ENCODE results near the gene PSRC1.

Gene PSRC1

DNA sequence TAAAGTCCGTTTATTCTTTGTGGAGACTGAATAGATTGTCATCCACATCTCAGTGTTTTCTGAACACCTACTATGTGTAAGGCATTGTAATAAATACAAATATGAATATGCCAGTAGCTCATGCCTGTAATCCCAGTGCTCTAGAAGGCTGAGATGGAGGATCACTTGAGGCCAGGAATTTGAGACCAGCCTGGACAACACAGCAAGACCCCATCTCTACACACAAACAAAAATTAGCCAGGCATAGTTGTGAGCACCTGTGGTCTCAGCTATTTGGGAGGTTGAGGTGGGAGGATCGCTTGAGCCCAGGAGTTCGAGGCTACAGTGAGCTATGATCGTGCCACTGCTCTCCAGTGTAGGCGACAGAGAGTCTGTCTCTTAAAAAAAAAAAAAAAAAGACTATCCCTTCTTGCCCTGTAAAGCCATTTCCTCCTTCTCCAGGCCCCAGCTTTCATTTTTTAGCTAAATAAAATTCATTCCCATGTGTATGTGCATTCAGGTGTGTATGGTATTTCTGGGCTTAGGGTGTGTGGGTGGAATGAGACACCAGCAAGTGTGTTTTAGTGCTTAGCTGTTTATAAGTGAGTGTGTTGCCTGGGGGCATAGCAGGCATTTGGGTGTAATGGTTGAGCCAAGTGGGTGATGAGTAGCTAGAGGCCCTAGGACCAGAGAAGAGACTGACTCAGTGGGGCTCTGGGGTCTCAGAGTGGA, 25.8 kb downstream of the PSRC1 start:
- DNase-seq, result no peak

GRCh38 chr1:109256085-109256484, 26.9 kb downstream of the PSRC1 start:
- no peak for DNase-seq

GRCh38 chr1:109255678-109256077, 27.3 kb downstream of the PSRC1 start:
- DNase-seq, result no peak

DNA sequence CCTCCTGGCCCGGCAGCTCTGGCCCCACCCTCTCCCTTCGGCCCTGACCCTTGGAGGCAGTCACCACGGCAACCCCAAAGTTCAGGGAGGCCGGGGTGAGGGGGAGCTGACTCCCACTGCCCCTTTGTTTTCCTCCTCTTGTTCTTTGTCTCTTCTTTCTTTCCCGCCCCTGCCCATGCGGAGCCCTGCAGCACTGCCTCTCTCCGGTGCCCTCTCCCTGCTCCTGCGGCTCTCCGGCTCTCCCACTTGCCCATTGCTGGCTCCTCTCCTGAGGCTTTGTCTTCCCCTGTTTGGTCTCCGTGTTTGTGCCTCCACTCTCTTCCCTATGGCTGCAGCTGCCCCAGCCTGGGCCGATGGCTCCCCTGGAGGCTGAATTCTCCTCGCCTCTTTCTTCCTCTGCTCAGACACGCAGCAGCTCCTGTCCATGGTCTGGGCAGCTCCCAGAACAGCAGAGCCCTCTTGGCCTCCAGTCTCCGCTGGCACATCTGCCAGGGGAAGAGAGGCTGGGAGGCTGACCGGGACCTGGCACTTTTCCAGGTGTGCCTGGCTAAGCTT, 27.8 kb downstream of the PSRC1 start:
- DNase-seq, result no peak

GRCh38 chr1:109254621-109255096, 28.3 kb downstream of the PSRC1 start:
- DNase-seq, result no peak

- DNase-seq, result no peak
Measured at GRCh38 chr1:109253803-109254620, 28.9 kb downstream of the PSRC1 start.

DNA sequence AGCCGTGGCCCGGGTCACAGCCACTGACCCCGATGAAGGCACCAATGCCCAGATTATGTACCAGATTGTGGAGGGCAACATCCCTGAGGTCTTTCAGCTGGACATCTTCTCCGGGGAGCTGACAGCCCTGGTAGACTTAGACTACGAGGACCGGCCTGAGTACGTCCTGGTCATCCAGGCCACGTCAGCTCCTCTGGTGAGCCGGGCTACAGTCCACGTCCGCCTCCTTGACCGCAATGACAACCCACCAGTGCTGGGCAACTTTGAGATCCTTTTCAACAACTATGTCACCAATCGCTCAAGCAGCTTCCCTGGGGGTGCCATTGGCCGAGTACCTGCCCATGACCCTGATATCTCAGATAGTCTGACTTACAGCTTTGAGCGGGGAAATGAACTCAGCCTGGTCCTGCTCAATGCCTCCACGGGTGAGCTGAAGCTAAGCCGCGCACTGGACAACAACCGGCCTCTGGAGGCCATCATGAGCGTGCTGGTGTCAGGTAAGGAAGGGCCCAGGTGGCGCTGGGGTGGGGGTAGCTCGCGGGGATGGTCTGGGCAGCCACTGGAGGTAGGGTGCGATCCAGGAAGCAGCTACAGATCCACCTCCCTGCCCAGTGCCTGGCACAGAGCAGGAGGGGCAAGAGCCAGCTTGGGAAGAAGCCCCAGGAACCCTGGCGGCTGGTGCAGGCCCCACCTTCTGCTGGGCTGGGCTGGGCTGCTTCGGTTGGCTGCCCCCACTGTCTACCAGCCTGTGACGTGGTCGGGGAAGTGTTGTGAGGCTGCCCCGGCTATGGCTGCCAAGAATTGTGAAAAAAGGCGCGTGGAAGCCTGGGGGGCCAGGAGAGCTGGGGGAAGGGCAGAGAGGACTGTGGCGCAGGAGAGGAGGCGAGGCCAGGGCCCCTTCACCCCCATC, 29.8 kb downstream of the PSRC1 start:
- DNase-seq, result no peak

DNA sequence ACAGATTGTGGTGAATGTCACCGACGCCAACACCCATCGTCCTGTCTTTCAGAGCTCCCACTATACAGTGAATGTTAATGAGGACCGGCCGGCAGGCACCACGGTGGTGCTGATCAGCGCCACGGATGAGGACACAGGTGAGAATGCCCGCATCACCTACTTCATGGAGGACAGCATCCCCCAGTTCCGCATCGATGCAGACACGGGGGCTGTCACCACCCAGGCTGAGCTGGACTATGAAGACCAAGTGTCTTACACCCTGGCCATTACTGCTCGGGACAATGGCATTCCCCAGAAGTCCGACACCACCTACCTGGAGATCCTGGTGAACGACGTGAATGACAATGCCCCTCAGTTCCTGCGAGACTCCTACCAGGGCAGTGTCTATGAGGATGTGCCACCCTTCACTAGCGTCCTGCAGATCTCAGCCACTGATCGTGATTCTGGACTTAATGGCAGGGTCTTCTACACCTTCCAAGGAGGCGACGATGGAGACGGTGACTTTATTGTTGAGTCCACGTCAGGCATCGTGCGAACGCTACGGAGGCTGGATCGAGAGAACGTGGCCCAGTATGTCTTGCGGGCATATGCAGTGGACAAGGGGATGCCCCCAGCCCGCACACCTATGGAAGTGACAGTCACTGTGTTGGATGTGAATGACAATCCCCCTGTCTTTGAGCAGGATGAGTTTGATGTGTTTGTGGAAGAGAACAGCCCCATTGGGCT, 30.6 kb downstream of the PSRC1 start:
- DNase-seq, result no peak

DNA sequence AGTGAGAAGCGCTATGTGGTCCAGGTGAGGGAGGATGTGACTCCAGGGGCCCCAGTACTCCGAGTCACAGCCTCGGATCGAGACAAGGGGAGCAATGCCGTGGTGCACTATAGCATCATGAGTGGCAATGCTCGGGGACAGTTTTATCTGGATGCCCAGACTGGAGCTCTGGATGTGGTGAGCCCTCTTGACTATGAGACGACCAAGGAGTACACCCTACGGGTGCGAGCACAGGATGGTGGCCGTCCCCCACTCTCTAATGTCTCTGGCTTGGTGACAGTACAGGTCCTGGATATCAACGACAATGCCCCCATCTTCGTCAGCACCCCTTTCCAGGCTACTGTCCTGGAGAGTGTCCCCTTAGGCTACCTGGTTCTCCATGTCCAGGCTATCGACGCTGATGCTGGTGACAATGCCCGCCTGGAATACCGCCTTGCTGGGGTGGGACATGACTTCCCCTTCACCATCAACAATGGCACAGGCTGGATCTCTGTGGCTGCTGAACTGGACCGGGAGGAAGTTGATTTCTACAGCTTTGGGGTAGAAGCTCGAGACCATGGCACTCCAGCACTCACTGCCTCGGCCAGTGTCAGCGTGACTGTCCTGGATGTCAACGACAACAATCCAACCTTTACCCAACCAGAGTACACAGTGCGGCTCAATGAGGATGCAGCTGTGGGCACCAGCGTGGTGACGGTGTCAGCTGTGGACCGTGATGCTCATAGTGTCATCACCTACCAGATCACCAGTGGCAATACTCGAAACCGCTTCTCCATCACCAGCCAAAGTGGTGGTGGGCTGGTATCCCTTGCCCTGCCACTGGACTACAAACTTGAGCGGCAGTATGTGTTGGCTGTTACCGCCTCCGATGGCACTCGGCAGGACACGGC, 31.4 kb downstream of the PSRC1 start:
- DNase-seq, result no peak

GRCh38 chr1:109250454-109251276, 32.3 kb downstream of the PSRC1 start:
- no peak for DNase-seq

DNA sequence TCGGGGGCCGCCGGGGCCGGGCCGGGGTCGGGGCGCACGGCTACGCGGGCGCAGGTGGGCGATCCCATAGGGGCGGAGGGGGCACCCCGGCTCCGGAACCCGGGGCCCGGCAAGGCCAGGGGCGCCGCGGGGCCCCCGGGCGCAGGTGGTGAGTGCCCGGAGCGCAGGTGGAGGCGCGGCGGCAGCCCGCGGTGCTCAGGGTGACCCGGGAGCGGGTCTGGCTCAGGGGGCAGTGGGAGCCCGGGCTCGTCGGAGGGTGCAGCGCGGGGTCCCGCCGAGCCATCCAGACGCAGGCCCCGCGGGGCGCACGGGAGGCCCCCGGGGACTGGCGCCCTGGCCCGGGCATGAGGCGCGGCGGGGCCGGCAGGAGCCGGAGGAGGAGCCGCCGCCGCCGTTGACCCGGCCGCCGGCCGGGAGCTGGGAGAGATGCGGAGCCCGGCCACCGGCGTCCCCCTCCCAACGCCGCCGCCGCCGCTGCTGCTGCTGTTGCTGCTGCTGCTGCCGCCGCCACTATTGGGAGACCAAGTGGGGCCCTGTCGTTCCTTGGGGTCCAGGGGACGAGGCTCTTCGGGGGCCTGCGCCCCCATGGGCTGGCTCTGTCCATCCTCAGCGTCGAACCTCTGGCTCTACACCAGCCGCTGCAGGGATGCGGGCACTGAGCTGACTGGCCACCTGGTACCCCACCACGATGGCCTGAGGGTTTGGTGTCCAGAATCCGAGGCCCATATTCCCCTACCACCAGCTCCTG, 33.1 kb downstream of the PSRC1 start:
- DNase-seq, result no peak

- DNase-seq, result peak; percentile 58
Measured at GRCh38 chr1:109248797-109249629, 33.9 kb downstream of the PSRC1 start, which contains the start of gene CELSR2. Gene CELSR2, plus strand, starts transcription at chr1:109249539. Its CDS starts 541 bp downstream, at chr1:109250080.

DNA sequence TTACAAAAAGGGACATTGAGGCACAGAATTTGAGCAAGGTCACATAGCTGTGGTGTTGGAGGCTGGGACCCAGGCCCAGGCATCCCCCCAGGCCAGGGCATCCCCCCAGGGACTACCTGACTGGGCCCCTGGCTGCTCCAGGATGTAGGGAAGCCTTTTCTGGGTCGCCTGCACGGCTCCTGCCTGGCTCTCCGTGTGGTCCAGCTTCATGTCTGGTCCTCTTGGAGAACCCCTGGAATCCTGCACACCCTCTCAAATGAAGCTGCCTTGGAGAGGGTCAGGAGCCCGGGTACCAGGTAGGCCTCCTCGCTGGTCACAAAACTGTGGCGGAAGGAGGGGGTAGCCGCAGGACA, 34.5 kb downstream of the PSRC1 start:
- no peak for DNase-seq

DNA sequence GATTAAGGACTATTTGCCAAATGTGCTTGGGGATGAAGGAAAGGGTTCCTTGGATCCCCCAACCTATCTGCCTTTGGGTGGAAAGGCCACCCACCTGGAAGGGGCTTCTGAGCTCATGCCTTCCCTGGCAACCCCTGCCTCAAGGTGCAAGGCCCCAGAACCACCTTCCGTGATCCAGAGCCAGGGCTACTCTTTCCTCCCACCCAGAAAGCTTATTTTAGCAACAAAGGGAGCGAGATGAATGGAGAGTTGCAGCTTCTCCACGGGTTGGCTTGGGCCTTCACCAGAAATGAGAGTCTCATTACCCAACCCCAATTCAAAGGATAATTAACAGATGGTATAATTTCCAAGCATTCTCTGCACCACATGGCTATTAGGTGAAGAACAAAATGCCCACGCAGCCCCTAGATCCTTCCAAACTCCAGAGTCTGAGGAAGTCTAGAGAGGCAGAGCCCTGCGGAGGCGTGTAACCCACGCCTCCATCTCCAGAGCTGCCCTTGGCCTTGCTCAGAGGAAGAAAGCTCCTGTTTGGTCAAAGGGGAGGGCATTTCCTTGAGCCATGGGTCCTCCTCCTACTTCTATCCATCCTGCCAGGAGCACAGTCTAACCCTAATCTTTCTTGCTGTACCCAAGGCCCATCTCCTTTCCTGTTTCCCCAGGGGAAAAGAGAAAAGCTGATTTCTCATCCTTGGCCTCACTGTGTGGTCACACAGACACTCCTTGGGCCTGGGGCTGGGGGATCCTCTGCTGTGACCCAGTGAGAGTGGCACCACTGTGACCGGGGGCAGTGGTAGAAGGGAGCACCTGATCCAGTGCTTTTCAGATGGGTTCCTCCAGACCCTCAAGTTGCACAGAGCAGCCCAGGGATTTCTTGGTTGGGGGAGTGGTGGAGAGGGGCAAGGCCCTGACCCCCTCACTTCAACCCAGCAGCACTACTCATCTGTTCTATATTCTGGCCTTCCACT, 35.3 kb downstream of the PSRC1 start:
- DNase-seq, result no peak

DNA sequence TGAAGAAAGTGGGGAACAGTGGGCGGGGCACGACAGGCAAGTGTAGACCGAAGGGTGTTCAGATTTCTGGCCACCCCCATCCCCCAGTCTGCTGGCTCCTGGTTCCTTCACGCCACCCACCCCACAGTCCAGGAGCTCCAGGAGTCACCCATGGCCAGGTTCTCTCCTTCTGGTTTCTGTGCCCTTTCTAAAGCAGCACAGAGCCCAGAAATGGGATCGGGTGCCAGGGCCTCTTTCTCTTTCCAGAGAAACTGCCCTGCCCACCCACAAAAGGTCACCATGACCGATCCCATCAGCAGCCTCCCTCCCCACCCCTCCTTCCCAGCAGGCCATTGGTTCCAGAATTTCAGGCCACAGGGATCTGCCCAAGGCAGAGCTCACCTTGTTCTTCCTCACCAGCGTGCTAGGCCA, 36.8 kb downstream of the PSRC1 start:
- no peak for DNase-seq

GRCh38 chr1:109243860-109244552, 38.9 kb downstream of the PSRC1 start:
- no peak for DNase-seq

DNA sequence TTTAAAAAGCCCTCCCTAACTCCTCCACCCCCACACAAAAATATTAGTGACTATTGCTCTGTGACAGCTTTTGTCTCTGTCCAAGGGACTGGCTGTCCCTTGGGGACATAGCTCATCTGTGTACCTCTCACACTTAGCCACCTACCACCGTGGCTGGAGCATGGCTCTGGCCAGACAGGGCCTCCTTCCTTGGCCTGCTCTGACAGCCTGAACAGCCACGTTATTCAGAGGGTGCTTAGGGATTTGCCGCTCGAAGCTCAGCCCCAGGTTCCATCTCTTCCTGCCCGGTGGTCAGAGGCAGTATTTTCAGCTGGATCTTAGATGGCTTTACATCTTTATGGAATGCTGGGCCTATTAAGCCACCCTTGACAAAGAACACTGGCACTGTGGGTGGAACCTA, 39.7 kb downstream of the PSRC1 start:
- DNase-seq, result no peak

All from stimulated activated CD4-positive, alpha-beta T cell treated with anti-CD3 and anti-CD28 coated beads, Interleukin-4, amount 100 ng/mL, for 24 hours (primary cell).